ENCODE measurements around the gene NCR1. TPM values are rescaled to one million over a fixed set of nuclear protein-coding genes. Genes with fewer than 3 reads are reported as not detected.
"Not testable (repeated sequence)": the region's sequence is repeated elsewhere in the genome, so short reads cannot be mapped to it uniquely, and the experiment has no call there.

The NCR1 gene
- total RNA-seq, result 1 to 10 TPM in 1 of 4 donors, under 1 TPM in 1, not detected in 2; 0.41 to 1.9 TPM

GRCh38 chr19:54905803-54906511, at the start of gene NCR1:
Gene NCR1 (plus strand): TSS chr19:54906148. CDS start chr19:54906188, 40 bp downstream.
- in situ Hi-C loops (cut with MboI; ENCODE audit: low pct_ligation_motif_present in 1 of 4, low pct_unique_long_range_greater_than_20kb in 1 of 4, low sequenced_read_pairs in 3 of 4), result no loop called here
- Histone ChIP-seq H3K27ac (no peak within 1 kb of the TSS), H3K27me3 (no peaks in the 10 kb centered on the region), H3K4me3 (no peak within 1 kb of the TSS), H3K9me3 (no peaks in the 10 kb centered on the region), H3K36me3 (no peaks in the 10 kb centered on the region), H3K4me1 (no peaks in the 10 kb centered on the region)
- intact Hi-C loops (cut with DNase I; ENCODE audit: low total_unique reads), result no loop called here
- WGBS, 2 donors (ENCODE audit: low coverage in 1 of 2), result 41 to 47% methylated on average over 2 to 22 of the region's 22 CpGs
- no peak for DNase-seq
- no peak for TF ChIP-seq EP300 (IDR thresholded peaks at IDR 0.05; ENCODE audit: low read depth)
- no peak for TF ChIP-seq POLR2AphosphoS5 (IDR thresholded peaks at IDR 0.05)
- TF ChIP-seq POLR2A (IDR thresholded peaks at IDR 0.05), result no peak
- TF ChIP-seq CTCF (IDR thresholded peaks at IDR 0.05), result no peak

- H3K9me3 ChIP-seq; H3K4me3 ChIP-seq; H3K36me3 ChIP-seq; H3K27ac ChIP-seq; H3K4me1 ChIP-seq; H3K27me3 ChIP-seq; intact Hi-C loops (cut with DNase I; ENCODE audit: low total_unique reads); in situ Hi-C loops (cut with MboI; ENCODE audit: low pct_ligation_motif_present in 1 of 4, low pct_unique_long_range_greater_than_20kb in 1 of 4, low sequenced_read_pairs in 3 of 4); DNase-seq: not testable (repeated sequence)
- WGBS, 2 donors (ENCODE audit: low coverage in 1 of 2), result 70 to 80% methylated on average over 2 to 3 of the region's 3 CpGs
Measured at GRCh38 chr19:54858476-54858875, 47.5 kb upstream of the NCR1 start.

GRCh38 chr19:54859421-54859820, 46.5 kb upstream of the NCR1 start:
- H3K36me3 ChIP-seq; DNase-seq; H3K4me3 ChIP-seq; in situ Hi-C loops (cut with MboI; ENCODE audit: low pct_ligation_motif_present in 1 of 4, low pct_unique_long_range_greater_than_20kb in 1 of 4, low sequenced_read_pairs in 3 of 4); H3K4me1 ChIP-seq; H3K27ac ChIP-seq; H3K27me3 ChIP-seq; H3K9me3 ChIP-seq; intact Hi-C loops (cut with DNase I; ENCODE audit: low total_unique reads): not testable (repeated sequence)
- WGBS, 2 donors (ENCODE audit: low coverage in 1 of 2), result 73 to 87% methylated on average over 3 to 7 of the region's 7 CpGs

GRCh38 chr19:54863459-54863858, 42.5 kb upstream of the NCR1 start:
- DNase-seq; H3K27ac ChIP-seq; H3K9me3 ChIP-seq; H3K4me1 ChIP-seq; H3K4me3 ChIP-seq; H3K36me3 ChIP-seq; H3K27me3 ChIP-seq; in situ Hi-C loops (cut with MboI; ENCODE audit: low pct_ligation_motif_present in 1 of 4, low pct_unique_long_range_greater_than_20kb in 1 of 4, low sequenced_read_pairs in 3 of 4); intact Hi-C loops (cut with DNase I; ENCODE audit: low total_unique reads): not testable (repeated sequence)
- WGBS, 2 donors (ENCODE audit: low coverage in 1 of 2), result 80 to 95% methylated on average over 1 to 2 of the region's 3 CpGs

- Histone ChIP-seq H3K36me3 (no peaks in the 10 kb centered on the region), H3K27me3 (no peaks in the 10 kb centered on the region), H3K4me1 (no peaks in the 10 kb centered on the region), H3K4me3 (no peak overlapping the region), H3K27ac (no peak overlapping the region), H3K9me3 (no peaks in the 10 kb centered on the region)
- DNase-seq, result no peak
- intact Hi-C loops (cut with DNase I; ENCODE audit: low total_unique reads) (no loop called here), in situ Hi-C loops (cut with MboI; ENCODE audit: low pct_ligation_motif_present in 1 of 4, low pct_unique_long_range_greater_than_20kb in 1 of 4, low sequenced_read_pairs in 3 of 4) (no loop called here)
- TF ChIP-seq POLR2A (IDR thresholded peaks at IDR 0.05) (no peak), EP300 (IDR thresholded peaks at IDR 0.05; ENCODE audit: low read depth) (no peak), CTCF (IDR thresholded peaks at IDR 0.05) (no peak)
- WGBS, 2 donors (ENCODE audit: low coverage in 1 of 2), result 52% methylated on average over 3 of the region's 3 CpGs; no CpG with 5 or more reads in 1 of the 2 donors
Measured at GRCh38 chr19:54871696-54872095, 34.3 kb upstream of the NCR1 start.

- intact Hi-C loops (cut with DNase I; ENCODE audit: low total_unique reads) (no loop called here), in situ Hi-C loops (cut with MboI; ENCODE audit: low pct_ligation_motif_present in 1 of 4, low pct_unique_long_range_greater_than_20kb in 1 of 4, low sequenced_read_pairs in 3 of 4) (no loop called here)
- H3K4me1 ChIP-seq, result no peaks in the 10 kb centered on the region
- 80 to 100% methylated on average over 2 to 8 of the region's 8 CpGs for WGBS, 2 donors (ENCODE audit: low coverage in 1 of 2)
- no peaks in the 10 kb centered on the region for H3K9me3 ChIP-seq
- DNase-seq, result no peak
- H3K27me3 ChIP-seq, result no peaks in the 10 kb centered on the region
- no peaks in the 10 kb centered on the region for H3K36me3 ChIP-seq
- TF ChIP-seq POLR2AphosphoS5 (IDR thresholded peaks at IDR 0.05) (no peak), EP300 (IDR thresholded peaks at IDR 0.05; ENCODE audit: low read depth) (no peak), CTCF (IDR thresholded peaks at IDR 0.05) (no peak), POLR2A (IDR thresholded peaks at IDR 0.05) (no peak)
- no peak within 1 kb of the TSS for H3K4me3 ChIP-seq
- no peak within 1 kb of the TSS for H3K27ac ChIP-seq
Measured at GRCh38 chr19:54873990-54874389, 32.0 kb upstream of the NCR1 start, which contains the start of gene FCAR. Gene FCAR (plus strand): TSS chr19:54874235. CDS start chr19:54874290, 55 bp downstream.

All from transverse colon (tissue), 4 donors.